Panc1 (cell line): ENCODE data around the gene SPEM1. TPM values are rescaled to one million over a fixed set of nuclear protein-coding genes. Genes with fewer than 3 reads are reported as not detected.

Experiments
- ATAC-seq: fragments of 200-7000 bp; cut with Tn5 transposase; 2 replicates; pipeline ENCODE4 v1.9.1; 2020; ENCODE audit warnings: mild to moderate bottlenecking, moderate library complexity
- BruUV-seq: library from RNA; stranded (reverse); fragments of 400-500 nt; replicated peaks from 2 replicates; lab custom pipeline; 2021; lab: Mats Ljungman, UMichigan
- CTCF ChIA-PET: fragments of 300-600 bp; sonication (Branson Sonifier 250); formaldehyde crosslinking; loops from one replicate; lab custom pipeline; 2022; ENCODE audit warnings: antibody characterized with exemption; lab: Charles Lee
- POLR2A ChIA-PET: fragments of 300-600 bp; sonication (Branson Sonifier 250); formaldehyde crosslinking; loops from one replicate; lab custom pipeline; 2022; ENCODE audit warnings: antibody characterized with exemption; lab: Charles Lee
- DNase-seq: peaks from one replicate; pipeline ENCODE4 v3.0.0-alpha.2; 2010; ENCODE audit warnings: low read depth, low spot score
- H3K27ac ChIP-seq: 2 replicates; pipeline ENCODE4 v1.5.1; 2011; ENCODE audit warnings: mild to moderate bottlenecking, low read length, inconsistent platforms
- H3K27me3 ChIP-seq: fragments of 200-500 bp; sonication (Bioruptor generic); 2 replicates; pipeline ENCODE4 v1.6.0; 2014; ENCODE audit warnings: low read length, inconsistent platforms; ENCODE audit not compliant: control insufficient read depth, insufficient read depth
- H3K36me3 ChIP-seq: fragments of 200-500 bp; sonication (Bioruptor generic); 2 replicates; pipeline ENCODE4 v1.5.1; 2014; ENCODE audit warnings: inconsistent platforms, mild to moderate bottlenecking, low read length, moderate library complexity; ENCODE audit not compliant: control insufficient read depth, insufficient read depth
- H3K4me1 ChIP-seq: 2 replicates; pipeline ENCODE4 v1.5.1; 2011; ENCODE audit warnings: inconsistent platforms, mild to moderate bottlenecking, low read length, moderate library complexity; ENCODE audit not compliant: control insufficient read depth, insufficient read depth
- H3K4me3 ChIP-seq, 2 experiments: 2 replicates each; pipeline ENCODE4 v1.5.1; 2011 to 2012; ENCODE audit warnings: low read depth in 2 of 2, low read length in 2 of 2, mild to moderate bottlenecking in 2 of 2, inconsistent platforms in 1 of 2, moderate library complexity in 1 of 2
- H3K9me3 ChIP-seq: fragments of 200-500 bp; sonication (Bioruptor generic); 2 replicates; pipeline ENCODE4 v1.5.1; 2014; ENCODE audit warnings: low read depth, mild to moderate bottlenecking, inconsistent platforms, low read length, moderate library complexity; ENCODE audit not compliant: control insufficient read depth, insufficient read depth
- POLR2AphosphoS5 ChIP-seq: IDR thresholded peaks from 2 replicates; pipeline ENCODE4 v1.6.1; 2012; ENCODE audit warnings: mild to moderate bottlenecking, low read depth, low read length, moderate library complexity
- SIN3A ChIP-seq: IDR thresholded peaks from 2 replicates; pipeline ENCODE4 v1.6.1; 2012; ENCODE audit warnings: low read depth, mild to moderate bottlenecking, low read length, moderate library complexity, borderline replicate concordance; ENCODE audit not compliant: insufficient read depth
- TCF7L2 ChIP-seq: IDR thresholded peaks from 2 replicates; pipeline ENCODE4 v1.6.1; 2011; ENCODE audit warnings: mild to moderate bottlenecking, low read depth, low read length, inconsistent platforms
- in situ Hi-C: cut with HindIII; loops from 2 replicates; pipeline ENCODE4 v1.10.0; 2016; ENCODE audit warnings: low sequenced_read_pairs, low pct_unique_long_range_greater_than_20kb
- intact Hi-C: fragments of 100-400 bp; cut with micrococcal nuclease; formaldehyde crosslinking; loops from one replicate; pipeline ENCODE4 v1.10.0; 2022; ENCODE audit not compliant: unreplicated experiment
- total RNA-seq: library from RNA; stranded (reverse); gene quantifications from one replicate; pipeline ENCODE4 v1.2.1, GENCODE V29; 2021; ENCODE audit not compliant: unreplicated experiment
- TF ChIP-seq, protein P1 (sequence below): fragments of 450-650 bp; IDR thresholded peaks from 2 replicates; pipeline ENCODE4 v1.5.1; 2017; ENCODE audit warnings: mild to moderate bottlenecking
- TF ChIP-seq, protein P2 (sequence below), 2 experiments: IDR thresholded peaks; 2 replicates each; pipeline ENCODE4 v1.6.1; 2011 to 2012; ENCODE audit warnings: low read depth in 2 of 2, control low read depth in 1 of 2, low read length in 1 of 2, mild to moderate bottlenecking in 1 of 2, moderate library complexity in 1 of 2; ENCODE audit not compliant: insufficient read depth in 1 of 2

SPEM1 gene
- total RNA-seq, 1 experiment from 2014 or later = not detected

DNA sequence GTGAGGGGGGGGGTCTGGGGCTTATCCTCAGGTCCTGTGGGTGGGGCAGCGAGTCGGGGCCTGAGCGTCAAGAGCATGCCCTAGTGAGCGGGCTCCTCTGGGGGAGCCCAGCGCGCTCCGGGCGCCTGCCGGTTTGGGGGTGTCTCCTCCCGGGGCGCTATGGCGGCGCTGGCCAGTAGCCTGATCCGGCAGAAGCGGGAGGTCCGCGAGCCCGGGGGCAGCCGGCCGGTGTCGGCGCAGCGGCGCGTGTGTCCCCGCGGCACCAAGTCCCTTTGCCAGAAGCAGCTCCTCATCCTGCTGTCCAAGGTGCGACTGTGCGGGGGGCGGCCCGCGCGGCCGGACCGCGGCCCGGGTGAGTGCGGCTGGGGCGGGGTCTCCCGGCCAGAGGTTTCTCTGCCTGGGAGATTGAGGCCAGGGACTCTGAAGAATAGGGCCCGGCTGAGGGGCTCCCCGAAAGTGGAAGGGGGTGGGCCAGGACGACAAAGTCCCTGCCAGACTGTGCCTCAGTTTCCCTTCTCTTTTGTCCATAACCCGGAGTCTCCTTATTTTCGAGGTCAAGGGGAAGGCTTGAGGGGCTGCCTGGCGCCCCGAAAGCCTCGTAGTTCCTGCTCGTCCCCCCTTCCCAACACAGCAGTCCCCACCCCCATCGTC, 19.5 kb downstream of the SPEM1 start, which contains the start of gene FGF11:
TSS of gene FGF11 (plus strand) at position 51 of the 651 bp plus-strand sequence. CDS start at position 160, 109 bp downstream.
- Histone ChIP-seq H3K36me3 (no peaks in the 10 kb centered on the region), H3K27me3 (no peaks in the 10 kb centered on the region), H3K4me1 (peaks cover 17% of the 10 kb centered on the region), H3K9me3 (no peaks in the 10 kb centered on the region), H3K4me3 (peak within 1 kb of the TSS; percentile 51 to 73), H3K27ac (peak within 1 kb of the TSS; percentile 70)
- ChIA-PET CTCF (no interaction called here), POLR2A (interaction anchor here (0.6 kb wide), 1 partner anchor 45 kb away, joined by 4 read pairs; the partner anchor contains the start of gene POLR2A)
- DNase-seq (no peak), ATAC-seq (no peak)
- in situ Hi-C loops = no loop called here
- TF ChIP-seq TCF7L2 = no peak
- TF ChIP-seq POLR2AphosphoS5 = 0 out of 2 replicates have a peak, but pooled peaks have one; percentile 30
- TF ChIP-seq, protein P1, sequence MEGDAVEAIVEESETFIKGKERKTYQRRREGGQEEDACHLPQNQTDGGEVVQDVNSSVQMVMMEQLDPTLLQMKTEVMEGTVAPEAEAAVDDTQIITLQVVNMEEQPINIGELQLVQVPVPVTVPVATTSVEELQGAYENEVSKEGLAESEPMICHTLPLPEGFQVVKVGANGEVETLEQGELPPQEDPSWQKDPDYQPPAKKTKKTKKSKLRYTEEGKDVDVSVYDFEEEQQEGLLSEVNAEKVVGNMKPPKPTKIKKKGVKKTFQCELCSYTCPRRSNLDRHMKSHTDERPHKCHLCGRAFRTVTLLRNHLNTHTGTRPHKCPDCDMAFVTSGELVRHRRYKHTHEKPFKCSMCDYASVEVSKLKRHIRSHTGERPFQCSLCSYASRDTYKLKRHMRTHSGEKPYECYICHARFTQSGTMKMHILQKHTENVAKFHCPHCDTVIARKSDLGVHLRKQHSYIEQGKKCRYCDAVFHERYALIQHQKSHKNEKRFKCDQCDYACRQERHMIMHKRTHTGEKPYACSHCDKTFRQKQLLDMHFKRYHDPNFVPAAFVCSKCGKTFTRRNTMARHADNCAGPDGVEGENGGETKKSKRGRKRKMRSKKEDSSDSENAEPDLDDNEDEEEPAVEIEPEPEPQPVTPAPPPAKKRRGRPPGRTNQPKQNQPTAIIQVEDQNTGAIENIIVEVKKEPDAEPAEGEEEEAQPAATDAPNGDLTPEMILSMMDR = no peak
- TF ChIP-seq, protein P2, sequence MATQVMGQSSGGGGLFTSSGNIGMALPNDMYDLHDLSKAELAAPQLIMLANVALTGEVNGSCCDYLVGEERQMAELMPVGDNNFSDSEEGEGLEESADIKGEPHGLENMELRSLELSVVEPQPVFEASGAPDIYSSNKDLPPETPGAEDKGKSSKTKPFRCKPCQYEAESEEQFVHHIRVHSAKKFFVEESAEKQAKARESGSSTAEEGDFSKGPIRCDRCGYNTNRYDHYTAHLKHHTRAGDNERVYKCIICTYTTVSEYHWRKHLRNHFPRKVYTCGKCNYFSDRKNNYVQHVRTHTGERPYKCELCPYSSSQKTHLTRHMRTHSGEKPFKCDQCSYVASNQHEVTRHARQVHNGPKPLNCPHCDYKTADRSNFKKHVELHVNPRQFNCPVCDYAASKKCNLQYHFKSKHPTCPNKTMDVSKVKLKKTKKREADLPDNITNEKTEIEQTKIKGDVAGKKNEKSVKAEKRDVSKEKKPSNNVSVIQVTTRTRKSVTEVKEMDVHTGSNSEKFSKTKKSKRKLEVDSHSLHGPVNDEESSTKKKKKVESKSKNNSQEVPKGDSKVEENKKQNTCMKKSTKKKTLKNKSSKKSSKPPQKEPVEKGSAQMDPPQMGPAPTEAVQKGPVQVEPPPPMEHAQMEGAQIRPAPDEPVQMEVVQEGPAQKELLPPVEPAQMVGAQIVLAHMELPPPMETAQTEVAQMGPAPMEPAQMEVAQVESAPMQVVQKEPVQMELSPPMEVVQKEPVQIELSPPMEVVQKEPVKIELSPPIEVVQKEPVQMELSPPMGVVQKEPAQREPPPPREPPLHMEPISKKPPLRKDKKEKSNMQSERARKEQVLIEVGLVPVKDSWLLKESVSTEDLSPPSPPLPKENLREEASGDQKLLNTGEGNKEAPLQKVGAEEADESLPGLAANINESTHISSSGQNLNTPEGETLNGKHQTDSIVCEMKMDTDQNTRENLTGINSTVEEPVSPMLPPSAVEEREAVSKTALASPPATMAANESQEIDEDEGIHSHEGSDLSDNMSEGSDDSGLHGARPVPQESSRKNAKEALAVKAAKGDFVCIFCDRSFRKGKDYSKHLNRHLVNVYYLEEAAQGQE (IDR thresholded peaks at IDR 0.05; ENCODE audit: insufficient read depth in 1 of 2, low read depth in 2 of 2, low read length in 1 of 2) = no peak
- no peak for TF ChIP-seq SIN3A
- intact Hi-C loops = loop anchor here (10.0 kb wide), 1 partner anchor 85 kb away; the partner anchor contains the start of genes KCTD11 and TMEM95
- no TSS peak for BruUV-seq

DNA sequence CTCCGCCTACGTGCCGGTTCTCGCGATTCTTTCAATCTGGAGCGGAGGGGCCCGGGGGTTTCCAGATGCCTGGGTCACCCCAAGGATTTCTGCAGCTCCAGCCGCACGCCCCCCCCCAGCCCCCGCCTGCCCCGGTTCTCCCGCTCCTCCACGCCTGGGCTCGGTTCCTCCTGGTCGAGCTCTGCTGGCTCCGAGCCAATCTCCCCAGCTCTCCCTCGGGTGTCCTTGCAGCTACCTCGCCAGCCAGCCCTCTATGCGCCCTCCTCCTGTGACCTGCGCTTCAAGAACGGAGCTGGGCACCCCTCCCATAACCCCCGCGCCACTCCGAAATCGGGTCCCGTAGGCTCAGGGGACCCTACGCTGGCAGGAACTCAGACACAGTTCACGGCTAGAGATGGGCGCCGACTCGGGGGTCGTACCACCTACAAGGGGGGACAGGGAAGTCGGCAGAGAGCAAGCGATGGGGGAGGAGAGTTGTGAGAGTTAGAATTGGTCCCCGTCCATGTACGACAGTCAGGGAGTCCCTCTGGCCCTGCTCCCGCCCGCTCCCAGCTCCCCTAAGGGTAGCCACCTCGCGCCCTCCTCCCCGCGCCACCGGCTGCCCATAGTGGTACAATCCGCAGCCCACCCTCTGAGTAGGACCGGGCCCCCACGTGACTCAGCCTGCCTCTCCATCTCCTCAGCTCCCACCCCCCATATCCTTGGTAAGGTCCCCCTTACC, 20.1 kb downstream of the SPEM1 start:
- no TSS peak for BruUV-seq
- no peaks in the 10 kb centered on the region for H3K36me3 ChIP-seq
- CTCF ChIA-PET = no interaction called here
- peak overlapping the region; percentile 51 to 73 for H3K4me3 ChIP-seq
- DNase-seq (no peak), ATAC-seq (no peak)
- POLR2A ChIA-PET = no interaction called here
- H3K27ac ChIP-seq = peak overlapping the region; percentile 70
- H3K27me3 ChIP-seq = no peaks in the 10 kb centered on the region
- peaks cover 18% of the 10 kb centered on the region for H3K4me1 ChIP-seq
- intact Hi-C loops (no loop called here), in situ Hi-C loops (no loop called here)
- TF ChIP-seq TCF7L2 (no peak), SIN3A (no peak), POLR2AphosphoS5 (no peak)
- TF ChIP-seq, protein P2 (IDR thresholded peaks at IDR 0.05; ENCODE audit: insufficient read depth in 1 of 2, low read depth in 2 of 2, low read length in 1 of 2) = no peak
- TF ChIP-seq, protein P1 = no peak
- H3K9me3 ChIP-seq = no peaks in the 10 kb centered on the region
